Measurements from ENCODE around the gene FANCC. TPM values are rescaled to one million over a fixed set of nuclear protein-coding genes. Genes with fewer than 3 reads are reported as not detected.

Gene FANCC
- total and polyA plus RNA-seq, 2 experiments from 2014 or later = 11.9 to 14.0 TPM

- H3K36me3 ChIP-seq = no peaks in the 10 kb centered on the region
Measured at GRCh38 chr9:95246547-95246946, 71.0 kb downstream of the FANCC start.

GRCh38 chr9:95242613-95243012 is 74.9 kb downstream of the FANCC start:
- no peaks in the 10 kb centered on the region for H3K9me3 ChIP-seq (ENCODE audit: low read depth)
- no peaks in the 10 kb centered on the region for H3K4me1 ChIP-seq (ENCODE audit: low read depth)
- H3K27ac ChIP-seq = no peak overlapping the region
- no peak for DNase-seq (ENCODE audit: low read depth in 1 of 2, low spot score in 1 of 2)
- TF ChIP-seq, protein P1, sequence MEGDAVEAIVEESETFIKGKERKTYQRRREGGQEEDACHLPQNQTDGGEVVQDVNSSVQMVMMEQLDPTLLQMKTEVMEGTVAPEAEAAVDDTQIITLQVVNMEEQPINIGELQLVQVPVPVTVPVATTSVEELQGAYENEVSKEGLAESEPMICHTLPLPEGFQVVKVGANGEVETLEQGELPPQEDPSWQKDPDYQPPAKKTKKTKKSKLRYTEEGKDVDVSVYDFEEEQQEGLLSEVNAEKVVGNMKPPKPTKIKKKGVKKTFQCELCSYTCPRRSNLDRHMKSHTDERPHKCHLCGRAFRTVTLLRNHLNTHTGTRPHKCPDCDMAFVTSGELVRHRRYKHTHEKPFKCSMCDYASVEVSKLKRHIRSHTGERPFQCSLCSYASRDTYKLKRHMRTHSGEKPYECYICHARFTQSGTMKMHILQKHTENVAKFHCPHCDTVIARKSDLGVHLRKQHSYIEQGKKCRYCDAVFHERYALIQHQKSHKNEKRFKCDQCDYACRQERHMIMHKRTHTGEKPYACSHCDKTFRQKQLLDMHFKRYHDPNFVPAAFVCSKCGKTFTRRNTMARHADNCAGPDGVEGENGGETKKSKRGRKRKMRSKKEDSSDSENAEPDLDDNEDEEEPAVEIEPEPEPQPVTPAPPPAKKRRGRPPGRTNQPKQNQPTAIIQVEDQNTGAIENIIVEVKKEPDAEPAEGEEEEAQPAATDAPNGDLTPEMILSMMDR (IDR thresholded peaks at IDR 0.05; ENCODE audit: low read depth, low read length) = no peak
- H3K4me3 ChIP-seq = no peak overlapping the region
- no peaks in the 10 kb centered on the region for H3K36me3 ChIP-seq
- no peaks in the 10 kb centered on the region for H3K27me3 ChIP-seq

More at GRCh38 chr9:95246547-95246946, 71.0 kb downstream of the FANCC start:
- TF ChIP-seq, protein P1 (IDR thresholded peaks at IDR 0.05; ENCODE audit: low read depth, low read length) = no peak
- no peaks in the 10 kb centered on the region for H3K9me3 ChIP-seq (ENCODE audit: low read depth)
- DNase-seq (ENCODE audit: low read depth in 1 of 2, low spot score in 1 of 2) = no peak
- H3K27ac ChIP-seq = no peak overlapping the region
- no peaks in the 10 kb centered on the region for H3K27me3 ChIP-seq
- H3K4me1 ChIP-seq (ENCODE audit: low read depth) = peaks cover 7% of the 10 kb centered on the region
- H3K4me3 ChIP-seq = no peak overlapping the region

DNA sequence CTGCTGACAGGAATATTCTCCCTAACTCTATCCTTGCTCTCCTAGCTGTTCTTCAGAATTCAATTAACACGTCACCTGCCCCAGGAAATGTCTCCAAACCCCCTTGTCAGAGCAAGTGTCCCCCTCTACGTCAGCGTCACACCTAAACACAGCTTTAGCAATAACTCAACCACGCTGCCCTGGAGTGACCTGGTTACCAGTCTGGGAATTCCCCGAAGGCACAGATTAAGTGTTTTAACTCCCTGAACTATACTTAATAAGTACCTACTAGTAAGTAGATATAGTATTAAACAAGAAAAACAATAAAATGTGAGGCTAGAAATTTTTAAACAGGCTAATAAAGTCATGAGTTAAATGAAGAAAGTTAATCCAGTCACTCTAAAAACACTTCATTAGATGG is 78.4 kb downstream of the FANCC start:
- TF ChIP-seq, protein P1 (IDR thresholded peaks at IDR 0.05; ENCODE audit: low read depth, low read length) = no peak
- Histone ChIP-seq H3K27me3 (no peaks in the 10 kb centered on the region), H3K36me3 (no peaks in the 10 kb centered on the region), H3K4me3 (no peak overlapping the region), H3K27ac (no peak overlapping the region), H3K9me3 (ENCODE audit: low read depth) (no peaks in the 10 kb centered on the region), H3K4me1 (ENCODE audit: low read depth) (no peaks in the 10 kb centered on the region)
- no peak for DNase-seq (ENCODE audit: low read depth in 1 of 2, low spot score in 1 of 2)

DNA sequence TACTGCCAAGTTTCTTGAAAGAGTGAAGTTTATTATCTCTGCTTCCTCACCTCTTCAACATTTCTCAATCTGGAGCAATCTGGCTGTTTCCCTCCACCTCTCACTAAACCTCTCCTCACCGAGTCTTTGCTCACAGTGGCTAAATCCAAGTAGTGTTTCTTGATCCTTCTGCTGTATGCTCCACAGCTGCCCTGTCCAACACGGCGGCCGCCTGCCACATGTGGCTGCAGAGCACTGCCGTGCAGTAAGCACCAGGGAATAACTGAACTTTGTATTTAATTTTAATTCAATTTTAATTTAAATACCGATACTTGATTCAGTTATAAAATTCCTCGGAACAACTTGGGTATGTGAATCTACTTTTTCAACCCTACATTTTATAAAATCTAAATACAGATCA is 80.2 kb downstream of the FANCC start:
- DNase-seq (ENCODE audit: low read depth in 1 of 2, low spot score in 1 of 2) = no peak
- Histone ChIP-seq H3K9me3 (ENCODE audit: low read depth) (no peaks in the 10 kb centered on the region), H3K27me3 (no peaks in the 10 kb centered on the region), H3K36me3 (no peaks in the 10 kb centered on the region), H3K27ac (no peak overlapping the region), H3K4me1 (ENCODE audit: low read depth) (no peaks in the 10 kb centered on the region), H3K4me3 (no peak overlapping the region)
- TF ChIP-seq, protein P1 (IDR thresholded peaks at IDR 0.05; ENCODE audit: low read depth, low read length) = no peak

GRCh38 chr9:95230046-95230445 is 87.5 kb downstream of the FANCC start:
- Histone ChIP-seq H3K27me3 (no peaks in the 10 kb centered on the region), H3K36me3 (no peaks in the 10 kb centered on the region), H3K27ac (no peak overlapping the region), H3K4me1 (ENCODE audit: low read depth) (peaks cover 8% of the 10 kb centered on the region), H3K4me3 (no peak overlapping the region), H3K9me3 (ENCODE audit: low read depth) (no peaks in the 10 kb centered on the region)
- no peak for DNase-seq (ENCODE audit: low read depth in 1 of 2, low spot score in 1 of 2)
- TF ChIP-seq, protein P1 (IDR thresholded peaks at IDR 0.05; ENCODE audit: low read depth, low read length) = no peak
